WTC11 (cell line): ENCODE measurements around the gene ZNF521. TPM values are rescaled to one million over a fixed set of nuclear protein-coding genes. Genes with fewer than 3 reads are reported as not detected.

ENCODE experiments used
- ATAC-seq: fragments of 200-7000 bp; cut with Tn5 transposase; 2 replicates; pipeline ENCODE4 v1.10.0; 2021; ENCODE audit warnings: mild to moderate bottlenecking, moderate library complexity
- CTCF ChIA-PET: fragments of 300-600 bp; sonication (Branson Sonifier 250); formaldehyde crosslinking; loops from one replicate; lab custom pipeline; 2021; ENCODE audit warnings: antibody characterized with exemption; lab: Charles Lee
- POLR2A ChIA-PET: fragments of 350-600 bp; sonication (Branson Sonifier 250); formaldehyde crosslinking; loops from one replicate; lab custom pipeline; 2021; ENCODE audit warnings: antibody characterized with exemption; lab: Charles Lee
- DNase-seq: peaks from one replicate; pipeline ENCODE4 v3.0.0; 2021; ENCODE audit warnings: low spot score
- H3K27ac Mint-ChIP-seq: 2 replicates; pipeline ENCODE4 v1.8.0; 2021; ENCODE audit warnings: mixed read lengths
- H3K27me3 Mint-ChIP-seq: 2 replicates; pipeline ENCODE4 v1.8.0; 2021; ENCODE audit warnings: low read depth, mild to moderate bottlenecking, moderate library complexity, mixed read lengths
- H3K36me3 Mint-ChIP-seq: 2 replicates; pipeline ENCODE4 v1.8.0; 2021; ENCODE audit warnings: mixed read lengths
- H3K4me1 Mint-ChIP-seq: 2 replicates; pipeline ENCODE4 v1.8.0; 2022; ENCODE audit warnings: mixed read lengths
- H3K4me3 Mint-ChIP-seq: 2 replicates; pipeline ENCODE4 v1.8.0; 2021; ENCODE audit warnings: mild to moderate bottlenecking, moderate library complexity, mixed read lengths
- H3K9me3 Mint-ChIP-seq: 2 replicates; pipeline ENCODE4 v1.8.0; 2021; ENCODE audit warnings: mixed read lengths
- ATF2 ChIP-seq: sonication (generic); formaldehyde crosslinking; IDR thresholded peaks from 2 replicates; pipeline ENCODE4 v1.8.1; 2022; ENCODE audit warnings: low read depth, missing genetic modification reagents, borderline replicate concordance
- ATF6 ChIP-seq: sonication (generic); formaldehyde crosslinking; IDR thresholded peaks from 2 replicates; pipeline ENCODE4 v1.8.1; 2023; ENCODE audit warnings: mild to moderate bottlenecking, missing genetic modification reagents
- CDX4 ChIP-seq: fragments of 250-450 bp; sonication (Bioruptor Pico); IDR thresholded peaks from 2 replicates; pipeline ENCODE4 v1.9.0; 2021; ENCODE audit warnings: moderate library complexity, mild to moderate bottlenecking, inconsistent platforms, borderline replicate concordance
- CTCF ChIP-seq: fragments of 200-600 bp; IDR thresholded peaks from 2 replicates; pipeline ENCODE4 v1.8.0; 2022; ENCODE audit warnings: antibody characterized with exemption
- EMX1 ChIP-seq: fragments of 250-450 bp; sonication (Bioruptor Pico); IDR thresholded peaks from 2 replicates; pipeline ENCODE4 v1.8.0; 2021; ENCODE audit warnings: mild to moderate bottlenecking
- FOXK1 ChIP-seq: sonication (generic); formaldehyde crosslinking; IDR thresholded peaks from 2 replicates; pipeline ENCODE4 v1.8.0; 2022; ENCODE audit warnings: mild to moderate bottlenecking, moderate library complexity, missing genetic modification reagents
- HMGXB4 ChIP-seq: sonication (generic); formaldehyde crosslinking; IDR thresholded peaks from 2 replicates; pipeline ENCODE4 v1.8.1; 2023; ENCODE audit warnings: mild to moderate bottlenecking, moderate library complexity, missing genetic modification reagents
- IRF1 ChIP-seq: sonication (generic); formaldehyde crosslinking; IDR thresholded peaks from 2 replicates; pipeline ENCODE4 v1.8.0; 2023; ENCODE audit warnings: missing genetic modification reagents
- JUN ChIP-seq: sonication (generic); formaldehyde crosslinking; IDR thresholded peaks from 2 replicates; pipeline ENCODE4 v1.8.0; 2023; ENCODE audit warnings: mild to moderate bottlenecking, missing genetic modification reagents
- OVOL2 ChIP-seq: fragments of 250-450 bp; sonication (Bioruptor Pico); IDR thresholded peaks from 2 replicates; pipeline ENCODE4 v1.9.0; 2021; ENCODE audit warnings: mild to moderate bottlenecking, borderline replicate concordance
- PRRX2 ChIP-seq: fragments of 250-450 bp; sonication (Bioruptor Pico); IDR thresholded peaks from 2 replicates; pipeline ENCODE4 v1.8.0; 2021; ENCODE audit warnings: mild to moderate bottlenecking
- STAT6 ChIP-seq: sonication (generic); formaldehyde crosslinking; conservative IDR thresholded peaks from 2 replicates; pipeline ENCODE4 v1.8.1; 2023; ENCODE audit warnings: mild to moderate bottlenecking, low read depth, missing genetic modification reagents, moderate library complexity
- TEAD1 ChIP-seq: sonication (generic); formaldehyde crosslinking; IDR thresholded peaks from 2 replicates; pipeline ENCODE4 v1.8.0; 2022; ENCODE audit warnings: mild to moderate bottlenecking, missing genetic modification reagents
- TEAD4 ChIP-seq: sonication (generic); formaldehyde crosslinking; IDR thresholded peaks from 2 replicates; pipeline ENCODE4 v1.8.0; 2022; ENCODE audit warnings: mild to moderate bottlenecking, missing genetic modification reagents
- ZNF532 ChIP-seq: fragments of 250-450 bp; sonication (Bioruptor Pico); IDR thresholded peaks from 2 replicates; pipeline ENCODE4 v1.9.0; 2021; ENCODE audit warnings: mild to moderate bottlenecking, borderline replicate concordance
- total RNA-seq: library from RNA; stranded (reverse); gene quantifications from 3 replicates; pipeline ENCODE4 v1.2.3, GENCODE V29; 2021

The ZNF521 gene
- total RNA-seq, 1 experiment from 2014 or later: 15.3 TPM

- TF ChIP-seq ZNF532 (CRISPR knock-in tag) (no peak), EMX1 (CRISPR knock-in tag) (no peak), CTCF (no peak), HMGXB4 (CRISPR knock-in tag) (no peak)
Observed at GRCh38 chr18:25053466-25053865, 298.5 kb downstream of the ZNF521 start (continued).

GRCh38 chr18:25052511-25052921, 299.4 kb downstream of the ZNF521 start:
- ChIA-PET POLR2A (no interaction called here), CTCF (no interaction called here)
- Mint-ChIP-seq H3K27me3 (peaks cover 8% of the 10 kb centered on the region; the same call in 1 of the 2 replicates), H3K27ac (no peak overlapping the region), H3K4me1 (peaks cover 9% of the 10 kb centered on the region), H3K36me3 (no peaks in the 10 kb centered on the region), H3K4me3 (no peak overlapping the region), H3K9me3 (no peaks in the 10 kb centered on the region)
- DNase-seq: no peak
- no peak for ATAC-seq
- TF ChIP-seq ATF2 (CRISPR knock-in tag): no peak
- TF ChIP-seq FOXK1 (CRISPR knock-in tag): no peak
- TF ChIP-seq STAT6 (CRISPR knock-in tag): no peak
- TF ChIP-seq TEAD1: no peak
- TF ChIP-seq ZNF532 (CRISPR knock-in tag): no peak
- no peak for TF ChIP-seq CDX4 (CRISPR knock-in tag)
- no peak for TF ChIP-seq OVOL2 (CRISPR knock-in tag)
- TF ChIP-seq TEAD4: no peak
- TF ChIP-seq ATF6 (CRISPR knock-in tag): no peak
- no peak for TF ChIP-seq PRRX2 (CRISPR knock-in tag)
- TF ChIP-seq JUN: no peak
- no peak for TF ChIP-seq IRF1 (CRISPR knock-in tag)
